Measurements from ENCODE around the gene UGT1A8. TPM values are rescaled to one million over a fixed set of nuclear protein-coding genes. Genes with fewer than 3 reads are reported as not detected.
A peak's percentile ranks its signal among the peaks of the same experiment; 100 is the strongest.

Gene UGT1A8
- total and polyA plus RNA-seq, 2 experiments from 2014 or later, result not detected

GRCh38 chr2:233816771-233817170, 199.3 kb downstream of the UGT1A8 start:
- Histone ChIP-seq H3K79me2 (ENCODE audit: insufficient read depth) (no peaks in the 10 kb centered on the region), H3K9me3 (ENCODE audit: low read depth) (no peaks in the 10 kb centered on the region), H2AFZ (no peak overlapping the region), H3K4me2 (ENCODE audit: unreplicated experiment) (no peak overlapping the region), H3K9ac (no peak overlapping the region), H3K4me3 (no peak overlapping the region), H3K27ac (no peak overlapping the region), H3F3A (ENCODE audit: insufficient read depth) (no peaks in the 10 kb centered on the region), H3K4me1 (ENCODE audit: insufficient read depth) (peaks cover 3% of the 10 kb centered on the region; the same call in 1 of the 2 replicates), H3K27me3 (replicated peaks; ENCODE audit: insufficient read depth) (peaks cover 12% of the 10 kb centered on the region), H3K9me2 (ENCODE audit: insufficient read depth) (no peaks in the 10 kb centered on the region), H3K36me3 (ENCODE audit: low read depth) (no peaks in the 10 kb centered on the region), H4K20me1 (ENCODE audit: insufficient read depth) (no peaks in the 10 kb centered on the region)
- TF ChIP-seq EZH2phosphoT487 (IDR thresholded peaks at IDR 0.05; ENCODE audit: insufficient read depth, low read depth), result no peak
- no peak for TF ChIP-seq EZH2 (IDR thresholded peaks at IDR 0.05; ENCODE audit: insufficient read depth, poor library complexity, severe bottlenecking)
- WGBS, 2 experiments (ENCODE audit: low coverage in 1 of 2, low lambda C conversion rate in 2 of 2, missing lambda C conversion rate in 2 of 2), result 65 to 68% methylated on average over 4 of the region's 4 CpGs
- in situ Hi-C loops (cut with MboI), result no loop called here
- no peak for DNase-seq

- Histone ChIP-seq H4K20me1 (ENCODE audit: insufficient read depth) (no peaks in the 10 kb centered on the region), H2AFZ (no peak overlapping the region), H3F3A (ENCODE audit: insufficient read depth) (no peaks in the 10 kb centered on the region), H3K9ac (no peak overlapping the region), H3K27ac (no peak overlapping the region), H3K4me1 (ENCODE audit: insufficient read depth) (peaks cover 3% of the 10 kb centered on the region; the same call in 1 of the 2 replicates), H3K9me2 (ENCODE audit: insufficient read depth) (no peaks in the 10 kb centered on the region), H3K4me3 (no peak overlapping the region), H3K36me3 (ENCODE audit: low read depth) (no peaks in the 10 kb centered on the region), H3K4me2 (ENCODE audit: unreplicated experiment) (no peak overlapping the region), H3K79me2 (ENCODE audit: insufficient read depth) (no peaks in the 10 kb centered on the region), H3K27me3 (replicated peaks; ENCODE audit: insufficient read depth) (peaks cover 12% of the 10 kb centered on the region), H3K9me3 (ENCODE audit: low read depth) (no peaks in the 10 kb centered on the region)
- TF ChIP-seq EZH2 (IDR thresholded peaks at IDR 0.05; ENCODE audit: insufficient read depth, poor library complexity, severe bottlenecking), result no peak
- TF ChIP-seq EZH2phosphoT487 (IDR thresholded peaks at IDR 0.05; ENCODE audit: insufficient read depth, low read depth), result no peak
- WGBS, 2 experiments (ENCODE audit: low coverage in 1 of 2, low lambda C conversion rate in 2 of 2, missing lambda C conversion rate in 2 of 2), result 45% methylated on average over 3 of the region's 3 CpGs
- in situ Hi-C loops (cut with MboI), result no loop called here
- peak; percentile 35 for DNase-seq
Observed at GRCh38 chr2:233817361-233817911, 200.0 kb downstream of the UGT1A8 start.

GRCh38 chr2:233817995-233818638, 200.7 kb downstream of the UGT1A8 start:
- Histone ChIP-seq H3K4me1 (ENCODE audit: insufficient read depth) (peaks cover 3% of the 10 kb centered on the region; the same call in 1 of the 2 replicates), H3K27me3 (replicated peaks; ENCODE audit: insufficient read depth) (peaks cover 12% of the 10 kb centered on the region), H3K27ac (no peak overlapping the region), H3K9me2 (ENCODE audit: insufficient read depth) (no peaks in the 10 kb centered on the region), H4K20me1 (ENCODE audit: insufficient read depth) (no peaks in the 10 kb centered on the region), H3K4me2 (ENCODE audit: unreplicated experiment) (no peak overlapping the region), H3K9me3 (ENCODE audit: low read depth) (no peaks in the 10 kb centered on the region), H3K36me3 (ENCODE audit: low read depth) (no peaks in the 10 kb centered on the region), H3K9ac (no peak overlapping the region), H3K4me3 (no peak overlapping the region), H3F3A (ENCODE audit: insufficient read depth) (no peaks in the 10 kb centered on the region), H3K79me2 (ENCODE audit: insufficient read depth) (no peaks in the 10 kb centered on the region), H2AFZ (no peak overlapping the region)
- 65 to 76% methylated on average over 10 to 11 of the region's 11 CpGs for WGBS, 2 experiments (ENCODE audit: low coverage in 1 of 2, low lambda C conversion rate in 2 of 2, missing lambda C conversion rate in 2 of 2)
- no peak for TF ChIP-seq EZH2phosphoT487 (IDR thresholded peaks at IDR 0.05; ENCODE audit: insufficient read depth, low read depth)
- TF ChIP-seq EZH2 (IDR thresholded peaks at IDR 0.05; ENCODE audit: insufficient read depth, poor library complexity, severe bottlenecking), result no peak
- in situ Hi-C loops (cut with MboI), result no loop called here
- no peak for DNase-seq

GRCh38 chr2:233818639-233819621, 201.5 kb downstream of the UGT1A8 start:
- Histone ChIP-seq H3K9me3 (ENCODE audit: low read depth) (no peaks in the 10 kb centered on the region), H2AFZ (no peak overlapping the region), H3K79me2 (ENCODE audit: insufficient read depth) (no peaks in the 10 kb centered on the region), H3K9me2 (ENCODE audit: insufficient read depth) (no peaks in the 10 kb centered on the region), H3K4me2 (ENCODE audit: unreplicated experiment) (no peak overlapping the region), H3K36me3 (ENCODE audit: low read depth) (no peaks in the 10 kb centered on the region), H3F3A (ENCODE audit: insufficient read depth) (no peaks in the 10 kb centered on the region), H3K27me3 (replicated peaks; ENCODE audit: insufficient read depth) (peaks cover 12% of the 10 kb centered on the region), H3K4me3 (no peak overlapping the region), H3K4me1 (ENCODE audit: insufficient read depth) (peaks cover 3% of the 10 kb centered on the region; the same call in 1 of the 2 replicates), H3K27ac (no peak overlapping the region), H4K20me1 (ENCODE audit: insufficient read depth) (no peaks in the 10 kb centered on the region), H3K9ac (no peak overlapping the region)
- TF ChIP-seq EZH2phosphoT487 (IDR thresholded peaks at IDR 0.05; ENCODE audit: insufficient read depth, low read depth), result no peak
- TF ChIP-seq EZH2 (IDR thresholded peaks at IDR 0.05; ENCODE audit: insufficient read depth, poor library complexity, severe bottlenecking), result no peak
- no peak for DNase-seq
- WGBS, 2 experiments (ENCODE audit: low coverage in 1 of 2, low lambda C conversion rate in 2 of 2, missing lambda C conversion rate in 2 of 2), result 42 to 49% methylated on average over 14 to 17 of the region's 17 CpGs
- in situ Hi-C loops (cut with MboI), result no loop called here

Measured in GM23248 (cell line).